ENCODE results near the gene USE1. TPM values are rescaled to one million over a fixed set of nuclear protein-coding genes. Genes with fewer than 3 reads are reported as not detected.
A peak's percentile ranks its signal among the peaks of the same experiment; 100 is the strongest.

The USE1 gene
- total and polyA plus RNA-seq, 2 experiments from 2014 or later: 15.5 to 19.4 TPM

DNA sequence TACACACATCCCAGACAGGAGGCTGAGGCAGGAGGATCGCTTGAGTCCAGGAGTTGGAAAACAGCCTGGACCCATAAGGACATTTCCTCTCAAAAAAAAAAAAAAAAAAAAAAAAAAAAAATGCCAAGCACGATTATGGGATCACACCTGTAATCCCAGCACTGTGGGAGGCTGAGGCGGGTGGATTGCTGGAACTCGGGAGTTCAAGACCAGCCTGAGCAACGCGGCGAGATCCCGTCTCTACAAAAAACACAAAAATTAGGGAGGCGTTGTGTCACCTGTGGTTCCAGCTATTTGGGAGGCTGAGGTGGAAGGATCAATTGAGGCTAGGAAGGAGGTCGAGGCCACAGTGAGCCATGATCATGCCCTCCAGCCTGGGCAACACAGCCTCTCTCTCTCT lies 9.9 kb downstream of the USE1 start:
- peaks cover 13% of the 10 kb centered on the region; the same call in 2 of the 3 replicates for H3K4me1 Mint-ChIP-seq
- DNase-seq (ENCODE audit: low spot score) (no peak), ATAC-seq (no peak)
- H3K27ac Mint-ChIP-seq: no peak overlapping the region
- Histone ChIP-seq H3K27me3 (ENCODE audit: insufficient read depth) (no peaks in the 10 kb centered on the region), H3K9me2 (ENCODE audit: insufficient read depth) (no peaks in the 10 kb centered on the region), H3F3A (replicated peaks; ENCODE audit: low read depth) (peaks cover 13% of the 10 kb centered on the region), H3K36me3 (ENCODE audit: insufficient read depth) (no peaks in the 10 kb centered on the region), H2AFZ (no peak overlapping the region), H3K79me2 (replicated peaks; ENCODE audit: insufficient read depth) (no peaks in the 10 kb centered on the region), H4K20me1 (replicated peaks; ENCODE audit: insufficient read depth) (no peaks in the 10 kb centered on the region; the same call in none of the 2 replicates), H3K4me3 (no peak overlapping the region; the same call in 1 of the 2 replicates), H3K4me2 (no peak overlapping the region), H3K27ac (ENCODE audit: low read depth) (no peak overlapping the region), H3K4me1 (ENCODE audit: insufficient read depth) (no peaks in the 10 kb centered on the region; the same call in 1 of the 2 replicates)
- no peaks in the 10 kb centered on the region for H3K9me3 Mint-ChIP-seq
- peaks cover 6% of the 10 kb centered on the region; the same call in 2 of the 3 replicates for H3K36me3 Mint-ChIP-seq (ENCODE audit: low read depth)
- TF ChIP-seq STAT1 (IDR thresholded peaks at IDR 0.05; ENCODE audit: unreplicated experiment): no peak
- no peak for TF ChIP-seq POLR2AphosphoS5 (IDR thresholded peaks at IDR 0.05; ENCODE audit: low read depth)
- no peak for TF ChIP-seq ZNF114 (CRISPR knock-in tag; IDR thresholded peaks at IDR 0.05)
- no peak for TF ChIP-seq CTCF (conservative IDR thresholded peaks at IDR 0.05; ENCODE audit: low read depth in 2 of 2)
- H3K4me3 Mint-ChIP-seq: 0 out of 3 replicates have a peak overlapping the region, but pooled peaks have one; percentile 37
- H3K27me3 Mint-ChIP-seq (ENCODE audit: insufficient read depth, low read depth, poor library complexity): peaks cover 9% of the 10 kb centered on the region

- no peaks in the 10 kb centered on the region for H3K9me2 ChIP-seq (ENCODE audit: insufficient read depth)
- peak; percentile 99 for DNase-seq (ENCODE audit: low spot score)
- TF ChIP-seq POLR2AphosphoS5 (IDR thresholded peaks at IDR 0.05; ENCODE audit: low read depth): peak; percentile 84
- TF ChIP-seq CREB1 (CRISPR knock-in tag; IDR thresholded peaks at IDR 0.05; ENCODE audit: low read depth): peak; percentile 83
- TF ChIP-seq EZH2 (IDR thresholded peaks at IDR 0.05; ENCODE audit: low read depth, unreplicated experiment): no peak
- no peaks in the 10 kb centered on the region for H3K9me3 Mint-ChIP-seq
- H2AFZ ChIP-seq: peak within 1 kb of the TSS; percentile 95
- ATAC-seq: peak; percentile 89
- peaks cover 18% of the 10 kb centered on the region for H3K36me3 Mint-ChIP-seq (ENCODE audit: low read depth)
- peaks cover 13% of the 10 kb centered on the region for H3K27me3 Mint-ChIP-seq (ENCODE audit: insufficient read depth, low read depth, poor library complexity)
- H3F3A ChIP-seq (replicated peaks; ENCODE audit: low read depth): peaks cover 20% of the 10 kb centered on the region
- H3K4me3 ChIP-seq: peak within 1 kb of the TSS; percentile 92
- peak within 1 kb of the TSS; percentile 93 for H3K4me2 ChIP-seq
- H3K4me1 ChIP-seq (ENCODE audit: insufficient read depth): no peaks in the 10 kb centered on the region; the same call in 1 of the 2 replicates
- H3K27me3 ChIP-seq (ENCODE audit: insufficient read depth): no peaks in the 10 kb centered on the region
- H3K4me3 Mint-ChIP-seq: peak within 1 kb of the TSS; percentile 83
- H3K36me3 ChIP-seq (ENCODE audit: insufficient read depth): no peaks in the 10 kb centered on the region
- H3K27ac Mint-ChIP-seq: peak within 1 kb of the TSS; percentile 96
- H3K4me1 Mint-ChIP-seq: peaks cover 13% of the 10 kb centered on the region; the same call in 2 of the 3 replicates
- H3K27ac ChIP-seq (ENCODE audit: low read depth): peak within 1 kb of the TSS; percentile 95; the same call in 1 of the 2 replicates
- no peaks in the 10 kb centered on the region; the same call in 1 of the 2 replicates for H3K79me2 ChIP-seq (replicated peaks; ENCODE audit: insufficient read depth)
- H4K20me1 ChIP-seq (replicated peaks; ENCODE audit: insufficient read depth): no peaks in the 10 kb centered on the region; the same call in none of the 2 replicates
These were observed 11.1 kb downstream of the USE1 start, which contains the start of gene OCEL1 for GRCh38 chr19:17226002-17226933. Gene OCEL1, plus strand, starts transcription at chr19:17226226. Its CDS starts 22 bp downstream, at chr19:17226248.

Data from GM23338 (cell line).